ENCODE results near the gene NAV2.

Gene NAV2

DNA sequence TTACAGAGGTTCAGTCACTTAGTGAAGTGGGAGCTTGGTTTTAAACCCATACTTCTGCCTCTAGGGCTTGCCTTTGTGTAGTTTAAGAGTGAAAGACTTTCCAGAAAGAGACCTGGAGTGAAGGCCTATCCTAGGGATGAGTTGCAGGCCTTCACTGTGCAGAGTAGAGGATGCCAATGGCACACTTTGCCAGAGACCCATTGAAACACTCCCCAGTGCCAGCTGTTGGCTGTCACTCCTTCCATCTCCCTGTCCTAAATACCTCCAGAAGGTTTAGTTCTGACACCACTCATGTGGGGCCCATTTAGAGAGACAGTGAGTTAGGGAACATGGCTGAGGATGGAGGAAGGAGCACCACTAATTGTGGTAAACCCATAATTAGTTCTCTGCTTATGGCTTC lies 31.5 kb downstream of the NAV2 start:
- 0 out of 2 replicates have a peak, but pooled peaks cover 4% of the 10 kb centered on the region for H4K20me1 ChIP-seq (ENCODE audit: insufficient read depth, low read length)
- TF ChIP-seq, protein P1, sequence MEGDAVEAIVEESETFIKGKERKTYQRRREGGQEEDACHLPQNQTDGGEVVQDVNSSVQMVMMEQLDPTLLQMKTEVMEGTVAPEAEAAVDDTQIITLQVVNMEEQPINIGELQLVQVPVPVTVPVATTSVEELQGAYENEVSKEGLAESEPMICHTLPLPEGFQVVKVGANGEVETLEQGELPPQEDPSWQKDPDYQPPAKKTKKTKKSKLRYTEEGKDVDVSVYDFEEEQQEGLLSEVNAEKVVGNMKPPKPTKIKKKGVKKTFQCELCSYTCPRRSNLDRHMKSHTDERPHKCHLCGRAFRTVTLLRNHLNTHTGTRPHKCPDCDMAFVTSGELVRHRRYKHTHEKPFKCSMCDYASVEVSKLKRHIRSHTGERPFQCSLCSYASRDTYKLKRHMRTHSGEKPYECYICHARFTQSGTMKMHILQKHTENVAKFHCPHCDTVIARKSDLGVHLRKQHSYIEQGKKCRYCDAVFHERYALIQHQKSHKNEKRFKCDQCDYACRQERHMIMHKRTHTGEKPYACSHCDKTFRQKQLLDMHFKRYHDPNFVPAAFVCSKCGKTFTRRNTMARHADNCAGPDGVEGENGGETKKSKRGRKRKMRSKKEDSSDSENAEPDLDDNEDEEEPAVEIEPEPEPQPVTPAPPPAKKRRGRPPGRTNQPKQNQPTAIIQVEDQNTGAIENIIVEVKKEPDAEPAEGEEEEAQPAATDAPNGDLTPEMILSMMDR (IDR thresholded peaks at IDR 0.05; ENCODE audit: borderline replicate concordance, extremely low read depth, low read length, poor library complexity, severe bottlenecking), result no peak
- TF ChIP-seq EZH2 (IDR thresholded peaks at IDR 0.05; ENCODE audit: borderline replicate concordance, low read depth, low read length, severe bottlenecking), result no peak
- H3K36me3 ChIP-seq (ENCODE audit: insufficient read depth, low read length), result no peaks in the 10 kb centered on the region
- no peak overlapping the region for H3K9ac ChIP-seq (ENCODE audit: low read depth, low read length)
- no peak overlapping the region for H3K4me3 ChIP-seq (ENCODE audit: low read depth in 1 of 2, low read length in 2 of 2)
- H3K4me1 ChIP-seq (ENCODE audit: insufficient read depth, low read length), result no peaks in the 10 kb centered on the region
- H3K27ac ChIP-seq (ENCODE audit: low read length), result no peak overlapping the region
- ATAC-seq (ENCODE audit: insufficient read depth, low read depth) (no peak), DNase-seq (no peak)
- no peaks in the 10 kb centered on the region for H3K9me3 ChIP-seq (ENCODE audit: insufficient read depth, low read length, severe bottlenecking)
- no peak overlapping the region for H2AFZ ChIP-seq (ENCODE audit: low read depth, low read length)
- H3K4me2 ChIP-seq (ENCODE audit: insufficient read depth, low read length), result no peak overlapping the region
- peaks cover 7% of the 10 kb centered on the region for H3K27me3 ChIP-seq (ENCODE audit: insufficient read depth, low read length, poor library complexity)
- no peaks in the 10 kb centered on the region for H3K79me2 ChIP-seq (ENCODE audit: insufficient read depth, low read length)

DNA sequence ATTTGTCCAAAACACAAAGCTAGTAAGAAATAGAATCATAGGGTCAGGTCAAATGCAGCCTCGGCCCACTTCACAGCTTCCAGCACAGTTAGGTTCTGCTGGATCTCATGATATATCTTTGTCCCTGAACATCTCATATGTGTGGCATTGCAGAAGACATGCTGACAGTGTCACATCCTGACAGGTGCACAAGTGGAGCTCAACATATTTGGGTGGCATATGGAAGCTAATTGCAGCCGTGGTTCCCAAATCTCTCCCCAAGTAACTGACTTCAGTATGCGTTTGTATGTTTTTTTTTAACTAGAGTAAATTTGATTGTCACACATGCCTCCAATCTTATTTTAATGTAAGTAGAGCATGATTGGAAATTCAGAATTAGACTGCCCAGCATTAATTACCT lies 33.4 kb downstream of the NAV2 start:
- Histone ChIP-seq H3K9ac (ENCODE audit: low read depth, low read length) (no peak overlapping the region), H3K4me3 (ENCODE audit: low read depth in 1 of 2, low read length in 2 of 2) (no peak overlapping the region), H3K9me3 (ENCODE audit: insufficient read depth, low read length, severe bottlenecking) (no peaks in the 10 kb centered on the region), H3K36me3 (ENCODE audit: insufficient read depth, low read length) (no peaks in the 10 kb centered on the region), H2AFZ (ENCODE audit: low read depth, low read length) (no peak overlapping the region), H3K79me2 (ENCODE audit: insufficient read depth, low read length) (no peaks in the 10 kb centered on the region), H3K4me2 (ENCODE audit: insufficient read depth, low read length) (no peak overlapping the region), H3K27me3 (ENCODE audit: insufficient read depth, low read length, poor library complexity) (no peaks in the 10 kb centered on the region), H3K27ac (ENCODE audit: low read length) (no peak overlapping the region), H4K20me1 (ENCODE audit: insufficient read depth, low read length) (0 out of 2 replicates have a peak, but pooled peaks cover 4% of the 10 kb centered on the region), H3K4me1 (ENCODE audit: insufficient read depth, low read length) (no peaks in the 10 kb centered on the region)
- ATAC-seq (ENCODE audit: insufficient read depth, low read depth) (no peak), DNase-seq (no peak)
- TF ChIP-seq EZH2 (IDR thresholded peaks at IDR 0.05; ENCODE audit: borderline replicate concordance, low read depth, low read length, severe bottlenecking), result no peak

DNA sequence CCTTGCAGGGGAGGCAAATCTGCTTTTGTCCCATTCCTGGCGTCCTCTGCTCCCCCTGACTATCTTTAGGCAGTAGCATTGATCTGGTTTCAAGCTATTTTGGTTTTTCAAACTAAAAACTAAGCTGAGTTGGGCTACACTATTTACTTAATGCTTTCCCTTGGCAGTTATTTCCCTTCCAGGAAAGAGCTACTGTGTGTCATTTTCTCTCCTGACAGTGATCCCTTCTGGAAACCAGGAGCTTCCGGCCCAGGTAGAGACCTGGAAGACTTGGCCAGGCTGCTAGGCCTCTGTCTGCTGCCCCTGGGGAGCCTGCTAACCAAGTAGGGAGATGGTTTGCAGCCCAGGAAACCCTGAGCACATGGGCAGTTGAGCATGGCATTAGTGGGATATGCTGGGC lies 35.0 kb downstream of the NAV2 start:
- no peak for ATAC-seq (ENCODE audit: insufficient read depth, low read depth)
- Histone ChIP-seq H3K4me2 (ENCODE audit: insufficient read depth, low read length) (no peak overlapping the region), H3K36me3 (ENCODE audit: insufficient read depth, low read length) (no peaks in the 10 kb centered on the region), H3K79me2 (ENCODE audit: insufficient read depth, low read length) (no peaks in the 10 kb centered on the region), H3K9ac (ENCODE audit: low read depth, low read length) (no peak overlapping the region), H2AFZ (ENCODE audit: low read depth, low read length) (no peak overlapping the region), H3K4me1 (ENCODE audit: insufficient read depth, low read length) (no peaks in the 10 kb centered on the region), H4K20me1 (ENCODE audit: insufficient read depth, low read length) (no peaks in the 10 kb centered on the region), H3K27ac (ENCODE audit: low read length) (no peak overlapping the region), H3K9me3 (ENCODE audit: insufficient read depth, low read length, severe bottlenecking) (no peaks in the 10 kb centered on the region), H3K4me3 (ENCODE audit: low read depth in 1 of 2, low read length in 2 of 2) (no peak overlapping the region), H3K27me3 (ENCODE audit: insufficient read depth, low read length, poor library complexity) (no peaks in the 10 kb centered on the region)
- DNase-seq, result no peak
- no peak for TF ChIP-seq EZH2 (IDR thresholded peaks at IDR 0.05; ENCODE audit: borderline replicate concordance, low read depth, low read length, severe bottlenecking)
- TF ChIP-seq, protein P1 (IDR thresholded peaks at IDR 0.05; ENCODE audit: borderline replicate concordance, extremely low read depth, low read length, poor library complexity, severe bottlenecking), result no peak

DNA sequence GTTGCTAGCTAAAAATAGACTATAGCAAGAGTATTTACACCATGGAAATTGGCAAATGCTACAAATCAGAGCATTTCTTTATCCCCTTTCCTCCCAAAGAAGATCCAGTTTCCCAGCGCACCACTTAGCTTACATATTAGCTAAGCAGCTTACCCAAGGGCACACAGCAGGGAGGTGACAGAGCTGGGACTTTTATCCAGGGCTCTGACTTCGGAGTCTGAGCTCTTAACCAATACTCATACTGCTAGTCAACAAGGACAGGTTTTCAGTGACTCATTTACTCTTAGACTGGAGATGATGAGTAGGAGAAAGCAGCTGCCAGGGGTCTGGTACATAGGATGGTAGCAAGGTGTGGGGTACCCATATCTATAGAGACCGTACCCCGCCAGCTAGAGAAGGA lies 38.4 kb downstream of the NAV2 start:
- TF ChIP-seq, protein P1 (IDR thresholded peaks at IDR 0.05; ENCODE audit: borderline replicate concordance, extremely low read depth, low read length, poor library complexity, severe bottlenecking), result no peak
- no peak for TF ChIP-seq EZH2 (IDR thresholded peaks at IDR 0.05; ENCODE audit: borderline replicate concordance, low read depth, low read length, severe bottlenecking)
- H3K9me3 ChIP-seq (ENCODE audit: insufficient read depth, low read length, severe bottlenecking), result no peaks in the 10 kb centered on the region
- no peaks in the 10 kb centered on the region for H3K27me3 ChIP-seq (ENCODE audit: insufficient read depth, low read length, poor library complexity)
- no peak overlapping the region for H3K4me3 ChIP-seq (ENCODE audit: low read depth in 1 of 2, low read length in 2 of 2)
- H3K4me2 ChIP-seq (ENCODE audit: insufficient read depth, low read length), result no peak overlapping the region
- no peak overlapping the region for H2AFZ ChIP-seq (ENCODE audit: low read depth, low read length)
- H3K79me2 ChIP-seq (ENCODE audit: insufficient read depth, low read length), result no peaks in the 10 kb centered on the region
- H3K27ac ChIP-seq (ENCODE audit: low read length), result no peak overlapping the region
- H4K20me1 ChIP-seq (ENCODE audit: insufficient read depth, low read length), result no peaks in the 10 kb centered on the region
- no peak overlapping the region for H3K9ac ChIP-seq (ENCODE audit: low read depth, low read length)
- no peak for ATAC-seq (ENCODE audit: insufficient read depth, low read depth)
- no peaks in the 10 kb centered on the region for H3K4me1 ChIP-seq (ENCODE audit: insufficient read depth, low read length)
- H3K36me3 ChIP-seq (ENCODE audit: insufficient read depth, low read length), result no peaks in the 10 kb centered on the region
- no peak for DNase-seq

All from DND-41 (cell line).